ENCODE data around the gene CSF3.

- no peak for TF ChIP-seq CTCF (conservative IDR thresholded peaks at IDR 0.05)
- no peak for TF ChIP-seq EZH2 (IDR thresholded peaks at IDR 0.05; ENCODE audit: low read depth)
Observed at GRCh38 chr17:40041196-40041595, 26.0 kb downstream of the CSF3 start.

All from PC-9 (cell line).